TTC549 (cell line): ENCODE results near the gene MRPL10.

Experiments used
- FAIRE-seq: peaks from 2 replicates; lab custom pipeline; 2012; peaks lifted over from hg19 to GRCh38; lab: Jason Lieb, UNC

Gene MRPL10

DNA sequence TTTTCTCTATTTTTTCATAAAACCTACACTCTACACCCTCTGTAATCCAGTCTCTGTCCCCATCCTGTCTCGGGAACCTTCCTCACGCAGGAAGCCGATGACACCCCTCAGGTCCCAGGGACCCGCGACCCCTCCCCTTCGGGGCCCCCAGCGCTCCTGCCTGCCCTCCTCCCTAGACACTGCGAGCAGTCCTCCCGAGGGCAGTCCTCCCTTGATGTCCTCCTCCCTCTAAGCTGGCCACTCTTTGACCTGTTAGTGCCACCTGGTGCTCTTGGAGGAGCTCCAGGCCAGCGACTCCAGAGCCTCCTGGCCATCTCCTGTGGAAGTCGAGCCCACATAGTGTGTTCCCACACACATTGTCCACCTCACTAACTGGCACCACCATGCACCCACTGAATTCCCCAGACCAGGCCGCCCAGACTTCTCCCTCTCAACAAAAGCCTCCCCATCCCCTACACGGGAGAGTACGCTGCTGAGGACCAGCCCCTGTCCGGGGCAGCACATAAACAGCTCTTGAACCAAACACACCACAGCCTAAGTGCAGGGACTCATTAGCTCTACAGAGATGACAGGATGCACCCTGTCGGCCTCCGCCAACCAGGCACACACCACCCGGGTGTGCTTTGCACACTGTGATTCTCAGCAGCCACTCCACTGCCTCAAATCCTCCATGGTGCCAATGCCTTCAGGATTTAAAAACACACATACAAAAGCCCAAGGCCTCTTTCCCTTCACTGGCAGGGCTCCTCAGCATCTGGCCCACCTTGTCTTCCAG is 19.0 kb downstream of the MRPL10 start:
- no peak for FAIRE-seq

DNA sequence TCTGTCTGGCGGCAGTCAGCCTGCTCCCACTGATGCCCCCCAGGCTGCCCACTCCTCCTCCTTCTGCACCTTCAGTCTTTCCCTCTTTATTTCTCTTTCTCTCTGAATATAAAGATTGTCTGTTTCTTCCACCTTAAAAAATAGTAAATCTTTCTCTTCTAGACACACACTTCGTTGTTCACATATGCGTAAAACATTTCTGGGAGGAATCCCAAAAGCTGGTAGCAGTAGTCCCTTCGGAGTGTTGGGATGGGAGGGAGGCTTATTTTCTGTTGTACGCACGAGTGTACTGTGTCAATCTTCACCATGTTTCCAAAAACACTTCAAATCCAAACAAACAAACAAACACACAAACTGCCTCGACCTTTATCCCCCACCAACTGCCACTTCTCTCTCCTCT is 19.6 kb downstream of the MRPL10 start:
- no peak for FAIRE-seq

DNA sequence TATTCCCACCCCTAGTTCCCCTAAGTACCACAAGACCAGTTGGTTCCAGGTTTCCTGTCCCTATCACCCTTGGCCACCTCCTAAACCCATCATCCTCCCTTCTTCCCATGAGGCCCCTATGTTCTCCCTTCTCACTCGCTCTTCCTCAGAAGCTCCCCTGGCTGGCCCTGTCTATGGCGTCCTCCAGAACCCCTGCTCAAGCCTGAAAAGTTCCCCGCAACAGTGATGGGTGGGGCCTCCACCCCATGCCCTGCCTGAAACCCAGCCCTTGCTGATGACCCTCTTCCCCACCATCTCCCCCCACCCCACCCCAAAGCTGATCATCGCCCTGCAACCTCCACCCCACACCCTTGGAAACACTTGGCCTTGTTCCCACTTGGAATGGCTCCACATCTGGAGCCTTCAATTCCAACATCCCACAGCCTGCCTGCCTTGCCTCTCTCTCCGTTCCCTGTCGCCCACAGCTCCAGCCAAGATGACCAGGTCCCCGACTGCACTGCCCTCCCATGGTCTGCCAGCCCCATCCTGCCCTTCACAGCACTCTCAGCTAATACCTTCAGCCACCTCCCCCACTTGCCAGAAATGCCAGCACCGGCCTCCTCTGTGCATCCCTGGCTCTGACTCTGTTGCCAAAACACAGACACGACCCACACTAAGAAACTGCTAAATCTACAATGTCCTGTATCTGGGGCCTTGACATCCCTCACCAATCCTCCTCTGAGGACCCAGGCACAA is 20.3 kb downstream of the MRPL10 start:
- no peak for FAIRE-seq

DNA sequence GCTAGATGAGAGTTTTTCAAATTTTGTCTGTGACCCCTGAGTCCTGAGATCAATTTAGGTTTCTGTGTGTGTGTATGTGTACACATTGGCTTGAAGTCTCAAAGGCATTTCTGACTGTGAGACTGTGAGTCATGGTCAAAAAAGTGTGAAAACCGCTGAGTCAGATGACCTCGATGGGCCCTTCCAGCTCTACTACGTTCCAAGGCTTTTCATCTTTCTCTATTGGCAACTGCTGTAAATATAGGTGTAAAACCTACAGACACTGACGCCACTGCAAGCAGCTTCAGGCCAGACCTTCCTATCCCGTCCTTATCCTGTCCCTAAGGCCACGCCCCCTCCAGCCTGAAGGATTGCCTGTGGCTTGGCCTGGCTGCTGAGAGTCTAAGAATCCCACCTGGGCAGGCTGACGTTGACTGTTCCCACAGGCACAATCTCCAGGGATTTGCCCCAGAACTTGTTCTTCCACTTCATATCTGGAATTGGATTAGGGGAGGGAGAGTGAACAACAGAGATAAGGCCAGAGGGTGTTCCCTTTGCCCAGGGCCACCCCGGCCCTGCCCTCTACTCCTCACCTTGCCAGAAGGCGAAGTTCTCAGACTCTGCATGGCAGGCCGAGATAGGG is 21.0 kb downstream of the MRPL10 start:
- no peak for FAIRE-seq

DNA sequence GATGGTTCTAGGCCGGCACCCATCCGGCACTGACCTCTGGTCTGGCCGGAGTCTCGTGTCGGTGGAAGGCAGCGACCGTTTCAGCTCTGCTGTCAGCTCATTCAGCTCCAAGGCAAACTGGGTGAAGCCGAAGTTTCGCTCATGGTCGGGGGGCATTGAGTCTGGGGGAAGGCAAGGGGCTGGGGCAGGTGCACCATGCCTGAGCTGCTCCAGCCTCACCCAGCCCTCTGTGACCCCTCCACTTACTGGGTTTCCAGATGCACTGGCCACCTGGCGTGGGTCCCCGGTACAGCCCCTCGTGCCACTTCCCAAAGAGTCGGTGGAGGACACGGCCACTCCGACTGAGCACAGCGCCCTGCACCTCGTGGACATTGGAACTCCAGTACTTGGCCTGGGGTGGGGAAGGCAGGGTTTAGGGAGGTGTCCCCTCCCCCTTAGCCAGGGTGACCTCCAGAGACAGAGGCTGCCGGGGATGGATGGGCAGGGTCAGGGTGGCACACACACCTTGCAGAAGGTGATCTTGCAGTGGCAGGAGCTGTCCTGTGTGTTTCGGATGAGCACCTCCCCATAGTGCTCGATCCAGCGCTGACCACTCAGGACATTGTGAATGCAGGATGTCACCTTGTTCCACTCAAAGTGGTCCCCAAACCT is 22.4 kb downstream of the MRPL10 start:
- no peak for FAIRE-seq

DNA sequence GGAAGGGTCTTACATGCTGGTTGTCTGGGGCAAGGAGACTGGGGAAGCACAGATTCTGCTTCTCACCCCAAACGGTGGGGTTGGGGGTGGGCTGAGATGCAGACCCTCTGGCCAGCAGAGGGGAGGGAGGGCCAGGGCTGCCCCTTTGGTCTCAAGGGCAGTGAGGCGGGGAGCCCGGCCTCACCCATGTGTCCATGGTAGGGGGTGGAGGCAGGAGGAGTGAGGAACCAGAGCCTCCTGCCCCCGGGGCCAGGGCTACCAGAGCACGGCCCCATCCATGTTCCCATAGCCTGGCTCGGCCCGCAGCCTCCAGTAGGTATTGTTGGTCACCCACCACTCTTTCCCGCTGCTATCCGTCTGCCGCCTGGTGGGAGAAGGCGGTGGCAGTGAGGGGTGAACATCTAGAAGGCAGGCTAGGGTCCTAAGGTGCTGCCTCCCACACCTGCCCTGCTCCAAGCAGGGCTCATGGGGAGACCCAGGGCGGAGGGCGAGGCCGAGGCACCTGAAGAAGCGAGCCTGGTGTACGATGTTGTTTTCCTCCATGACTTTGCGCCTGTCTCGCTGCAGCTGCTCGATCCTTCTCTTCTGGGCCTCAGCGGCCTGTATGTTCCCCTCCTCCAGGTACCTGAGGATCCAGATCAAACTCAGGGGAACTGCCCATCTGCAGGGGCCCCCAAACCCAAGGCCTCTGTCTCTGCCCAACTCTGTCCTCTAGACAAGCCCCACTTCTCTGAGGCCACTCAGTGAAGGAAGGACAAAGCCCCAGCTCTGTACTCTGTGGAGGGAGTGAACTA is 23.1 kb downstream of the MRPL10 start:
- FAIRE-seq: no peak

DNA sequence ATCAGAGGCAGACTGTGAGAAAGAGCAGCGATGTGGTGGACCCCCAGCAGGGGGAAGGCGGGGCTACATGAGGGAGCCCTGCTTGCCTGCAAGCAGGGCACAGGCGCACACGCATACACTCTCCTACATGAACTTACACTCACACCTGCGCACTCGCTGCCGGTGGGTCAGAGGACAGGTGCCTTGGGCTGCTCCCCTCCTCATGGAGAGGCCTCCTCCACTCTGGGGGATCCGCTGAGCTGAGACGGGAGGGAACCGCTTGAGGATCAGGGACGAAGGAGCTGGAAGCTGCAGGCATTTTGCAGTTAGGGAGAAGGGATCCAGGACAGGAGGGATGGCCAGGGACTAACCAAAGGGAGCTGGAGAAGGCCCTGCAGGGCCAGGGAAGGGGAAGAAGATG is 23.9 kb downstream of the MRPL10 start:
- FAIRE-seq: no peak

DNA sequence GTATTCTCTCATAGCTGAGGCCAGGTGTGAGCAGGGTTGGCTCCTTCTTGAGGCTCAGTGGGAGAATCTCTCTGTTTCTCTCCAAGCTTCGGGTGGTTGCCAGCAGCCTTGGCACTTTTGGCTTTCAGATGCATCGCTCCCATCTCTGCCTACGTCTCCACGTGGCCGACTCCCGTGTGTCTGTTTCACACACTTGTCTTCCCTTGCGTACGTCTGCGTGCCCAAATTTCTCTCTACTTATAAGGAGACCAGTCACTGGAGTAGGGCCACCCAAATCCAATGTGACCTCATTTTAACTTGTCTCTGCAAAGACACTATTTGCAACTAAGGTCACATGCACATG is 24.5 kb downstream of the MRPL10 start:
- no peak for FAIRE-seq

DNA sequence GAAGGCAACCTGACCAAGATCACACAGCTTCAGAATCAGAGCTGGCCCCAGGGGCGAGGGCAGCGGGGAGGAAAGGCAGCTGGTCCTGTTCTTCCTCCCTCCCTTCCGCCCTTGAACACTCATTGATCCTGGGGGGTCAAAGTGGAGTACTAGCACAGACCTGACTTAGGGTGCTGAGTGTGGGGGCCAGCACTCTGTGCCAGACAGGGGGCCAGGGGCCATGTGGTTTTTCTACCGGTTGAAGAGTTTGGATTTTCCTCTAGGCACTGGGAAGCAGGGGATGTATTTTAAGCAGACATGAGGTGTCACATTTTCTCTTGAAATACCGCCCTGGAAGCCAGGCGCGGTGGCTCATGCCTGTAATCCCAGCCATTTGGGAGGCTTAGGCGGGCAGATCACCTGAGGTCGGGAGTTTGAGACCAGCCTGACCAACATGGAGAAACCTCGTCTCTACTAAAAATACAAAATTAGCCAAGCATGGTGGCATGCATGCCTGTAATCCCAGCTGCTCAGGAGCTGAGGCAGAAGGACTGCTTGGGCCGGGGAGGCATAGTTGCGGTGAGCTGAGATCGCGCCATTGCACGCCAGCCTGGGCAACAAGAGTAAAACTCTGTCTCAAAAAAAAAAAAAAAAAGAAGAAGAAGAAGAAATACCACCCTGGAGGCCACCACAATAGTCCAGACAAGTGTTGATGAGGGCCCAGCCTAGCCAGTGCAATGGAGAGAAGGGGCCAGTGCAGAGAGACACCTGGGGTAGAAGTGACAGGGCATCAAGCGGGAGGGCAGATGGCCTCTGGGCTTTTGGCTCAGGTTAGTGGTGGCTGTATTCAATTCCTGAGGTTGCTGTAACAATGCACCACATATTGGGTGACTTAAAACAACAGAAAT is 25.1 kb downstream of the MRPL10 start:
- no peak for FAIRE-seq

DNA sequence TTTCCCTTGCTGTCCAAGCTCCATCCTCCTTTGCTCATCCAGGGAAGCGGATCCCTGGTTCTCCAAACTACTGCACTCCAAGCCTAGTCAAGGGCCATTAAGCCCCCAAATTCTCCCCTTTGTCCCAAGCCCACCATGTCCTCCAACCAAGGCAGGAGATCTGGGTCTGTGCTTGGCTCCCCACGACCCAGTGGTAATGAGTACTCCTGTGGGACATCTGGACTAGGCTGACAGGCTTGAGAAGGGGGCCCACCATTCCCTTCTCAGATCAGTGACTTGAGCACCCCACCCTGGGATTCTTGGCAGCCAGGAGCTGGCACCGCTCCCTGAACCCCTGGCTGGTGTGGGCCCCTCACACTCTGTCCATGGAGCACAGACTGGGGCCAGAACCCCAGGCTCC is 26.9 kb downstream of the MRPL10 start:
- no peak for FAIRE-seq

DNA sequence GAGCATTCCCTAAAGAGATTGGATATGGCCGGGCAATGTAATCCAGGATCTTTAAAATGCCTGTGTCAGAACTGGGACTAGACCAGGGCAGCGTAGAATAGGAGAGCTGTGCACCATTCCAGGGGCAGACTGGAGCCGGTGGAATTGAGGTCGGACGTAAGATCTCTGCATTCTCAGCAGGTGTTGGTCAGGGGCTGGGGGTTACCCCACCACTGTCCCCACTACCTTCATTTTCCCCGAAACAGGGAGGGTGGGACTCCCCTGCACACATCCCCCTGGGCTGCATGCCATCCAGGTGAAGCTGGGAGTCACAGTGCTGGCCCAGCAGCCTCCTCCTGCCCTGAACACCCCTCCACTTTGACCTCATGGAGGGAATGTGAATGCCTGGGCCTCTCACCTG is 27.6 kb downstream of the MRPL10 start:
- FAIRE-seq: no peak

DNA sequence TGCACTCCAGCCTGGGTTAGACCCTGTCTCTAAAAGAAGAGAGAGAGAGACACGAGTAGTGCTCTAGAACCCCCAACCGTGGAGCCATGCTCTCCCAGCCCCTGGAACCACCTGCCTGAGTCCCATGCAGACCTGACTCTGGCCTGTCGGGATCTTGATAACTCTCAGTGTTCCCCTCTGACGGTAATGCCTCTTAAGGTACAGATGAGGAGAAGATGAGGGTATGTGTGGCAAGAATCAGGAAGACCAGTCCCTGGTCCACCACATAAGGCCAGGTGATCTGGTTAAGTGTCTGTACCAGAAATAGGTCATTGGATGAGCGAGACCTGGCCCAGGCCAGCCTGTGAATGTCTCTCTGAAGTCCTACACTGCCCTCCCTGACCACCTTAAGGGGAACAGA is 28.1 kb downstream of the MRPL10 start:
- no peak for FAIRE-seq

DNA sequence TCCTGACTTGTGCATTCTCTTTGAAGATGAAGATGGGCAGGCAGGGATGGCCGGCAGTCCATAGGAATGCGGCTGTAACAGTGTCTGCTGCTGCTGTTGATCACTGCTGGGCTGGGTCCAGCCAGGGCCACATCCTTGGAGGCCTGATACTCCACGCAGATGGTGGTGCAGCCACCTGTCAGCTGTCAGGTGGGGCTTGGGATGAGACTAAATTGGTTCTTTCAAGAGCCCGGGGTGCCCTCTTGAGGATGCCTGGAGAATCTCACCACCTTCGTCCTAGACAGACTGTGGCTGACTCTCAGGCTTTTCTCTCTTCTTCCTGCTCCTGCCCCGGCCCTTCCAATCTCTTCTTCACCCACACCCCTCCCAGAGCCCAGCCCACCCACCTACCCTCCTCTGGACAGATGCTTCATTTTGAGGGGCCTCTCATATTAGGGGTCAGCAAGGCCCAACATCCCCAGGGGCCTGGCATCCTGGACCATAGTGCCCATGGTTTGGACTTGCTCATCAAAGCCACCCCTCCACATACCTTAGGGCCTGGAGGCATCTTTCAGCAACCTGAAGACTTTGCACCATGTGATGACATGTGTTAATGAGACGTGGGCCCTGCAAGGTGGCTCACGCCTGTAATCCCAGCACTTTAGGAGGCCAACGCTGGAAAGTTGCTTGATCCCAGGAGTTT is 28.9 kb downstream of the MRPL10 start:
- no peak for FAIRE-seq

DNA sequence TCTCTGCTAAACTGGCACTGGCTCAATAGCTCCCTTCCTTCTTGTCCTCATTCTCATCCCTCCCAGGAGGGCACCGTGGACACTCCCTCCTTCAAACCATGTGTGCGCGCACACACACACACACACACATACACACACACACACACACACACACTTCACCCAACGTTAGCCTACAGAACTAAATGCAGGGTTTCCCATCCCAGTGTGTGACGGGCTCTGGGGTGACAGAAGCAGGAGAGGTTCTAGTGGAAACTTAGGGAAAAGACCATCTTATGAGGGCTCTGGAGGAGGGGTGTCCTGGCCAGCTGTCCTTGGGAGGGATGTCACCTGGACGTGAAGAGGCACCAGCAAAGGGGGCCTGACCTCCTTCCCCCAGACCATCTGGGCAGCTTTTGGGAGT is 29.4 kb downstream of the MRPL10 start:
- FAIRE-seq: no peak

DNA sequence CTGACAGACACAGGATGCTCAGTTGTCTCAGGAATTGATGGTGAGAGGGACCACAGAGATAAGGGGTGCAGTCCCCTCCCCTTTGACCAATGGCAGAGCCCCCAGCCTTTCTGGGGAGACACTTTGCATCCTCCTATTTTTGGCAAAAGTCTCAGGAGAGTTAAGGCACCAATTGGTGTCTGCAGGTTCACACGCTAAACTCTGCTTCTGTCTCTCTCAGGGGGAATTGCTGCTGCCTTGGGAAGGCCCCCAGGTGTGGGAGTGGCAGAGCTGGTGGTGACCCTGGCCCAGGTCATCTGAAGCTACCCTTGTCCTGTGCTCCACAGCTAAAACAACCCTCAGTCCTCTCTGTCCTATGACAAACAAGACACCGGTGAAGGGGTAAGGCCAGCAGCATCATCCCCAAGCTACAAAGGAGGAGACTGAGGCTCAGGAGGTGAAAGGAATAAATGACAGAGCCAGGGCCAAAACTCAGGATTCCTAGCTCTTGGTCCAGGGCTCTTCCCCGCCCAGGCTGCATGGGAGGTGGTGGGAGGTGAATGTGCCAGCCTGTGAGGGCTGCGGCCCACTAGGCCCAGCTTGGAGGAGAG is 30.1 kb downstream of the MRPL10 start:
- no peak for FAIRE-seq

DNA sequence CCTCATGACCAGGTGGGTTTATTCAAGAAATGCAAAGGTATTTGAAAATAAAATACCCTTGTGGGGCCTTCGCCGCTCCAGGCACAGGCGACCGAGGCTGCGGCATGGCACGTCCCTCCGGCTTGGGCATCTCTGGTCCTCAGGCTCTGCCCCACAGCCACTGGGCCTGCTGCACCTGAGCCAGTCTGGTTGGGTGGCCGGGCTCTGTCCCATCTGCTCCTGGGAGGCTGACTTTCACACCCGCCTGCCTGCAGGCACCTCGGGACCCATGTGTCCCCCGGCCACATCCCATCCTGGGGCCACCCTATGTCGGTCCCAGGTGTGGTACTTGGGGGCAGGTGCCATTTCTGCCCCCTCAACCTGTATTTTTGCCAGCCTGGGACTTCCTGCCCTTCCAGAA is 30.7 kb downstream of the MRPL10 start:
- FAIRE-seq: no peak

DNA sequence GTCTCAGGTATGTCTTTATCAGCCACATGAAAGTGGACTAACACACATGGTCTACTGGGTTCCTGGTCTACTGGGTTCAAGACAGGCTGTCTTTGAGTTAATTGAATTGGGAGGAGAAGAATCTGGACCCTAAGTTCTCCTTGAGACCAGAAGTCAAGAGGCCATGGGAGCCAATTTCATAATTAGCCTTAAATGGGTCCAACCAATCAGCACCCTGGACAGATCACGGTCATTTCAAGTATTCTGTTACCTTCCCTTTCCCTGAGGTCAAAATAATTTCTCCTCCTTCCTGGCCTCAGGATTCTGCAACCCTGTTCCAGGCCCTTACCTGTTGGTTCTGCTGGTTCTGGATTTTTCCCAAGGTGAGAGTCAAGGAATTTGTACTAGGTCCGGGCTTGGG is 33.5 kb downstream of the MRPL10 start:
- FAIRE-seq: no peak

DNA sequence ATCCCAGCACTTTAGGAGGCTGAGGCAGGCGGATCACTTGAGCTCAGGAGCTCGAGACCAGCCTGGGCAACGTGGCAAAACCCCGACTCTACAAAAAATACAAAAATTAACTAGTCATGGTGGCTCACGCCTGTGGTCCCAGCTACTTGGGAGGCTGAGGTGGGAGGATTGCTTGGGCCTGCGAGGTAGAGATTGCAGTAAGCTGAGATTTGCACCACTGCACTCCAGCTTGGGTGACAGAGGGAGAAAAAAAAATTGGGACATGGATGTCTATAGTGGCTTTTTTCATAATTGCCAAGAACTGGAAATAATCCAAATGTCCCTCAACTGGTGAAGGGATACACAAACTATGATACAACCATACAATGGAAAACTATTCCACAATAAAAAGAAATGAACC is 38.4 kb downstream of the MRPL10 start:
- FAIRE-seq: no peak

DNA sequence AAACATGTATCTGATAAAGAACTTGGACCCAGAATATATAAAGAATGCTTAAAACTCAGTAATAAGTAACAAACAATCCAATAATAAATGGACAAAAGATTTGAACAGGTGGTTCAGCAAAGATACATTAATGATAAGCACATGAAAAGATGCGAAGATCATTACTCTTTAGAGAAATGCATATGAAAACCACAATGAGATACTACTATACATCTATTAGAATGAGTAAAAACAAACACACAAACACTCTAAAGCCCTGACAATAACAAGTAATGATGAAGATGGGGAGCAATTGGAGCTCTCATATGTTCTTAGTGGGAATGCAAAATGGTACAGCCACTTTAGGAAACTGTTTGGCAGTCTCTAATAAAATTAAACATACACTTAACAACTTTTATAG is 38.9 kb downstream of the MRPL10 start:
- no peak for FAIRE-seq

DNA sequence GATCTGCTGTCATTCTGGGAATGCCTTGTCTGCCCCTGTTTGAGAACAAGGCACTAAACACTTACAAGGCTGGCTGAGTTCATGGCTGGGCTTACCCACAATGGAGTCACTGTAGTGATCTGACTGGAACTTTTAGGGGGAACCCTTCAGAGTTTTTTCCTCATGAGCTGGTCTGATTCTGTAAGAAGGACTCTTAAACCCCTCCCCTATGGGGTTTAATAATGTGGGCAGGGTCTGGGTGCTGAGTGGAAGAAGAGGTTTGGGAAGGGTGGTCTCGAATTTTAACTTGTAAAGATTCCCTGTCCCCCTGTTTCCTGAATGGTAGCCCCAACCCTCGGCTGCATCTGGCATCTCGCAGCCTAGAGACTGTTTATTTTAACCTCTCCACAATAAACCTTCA is 40.3 kb downstream of the MRPL10 start:
- FAIRE-seq: no peak
